ENCODE measurements around the gene ZNF330. TPM values are rescaled to one million over a fixed set of nuclear protein-coding genes. Genes with fewer than 3 reads are reported as not detected.
A peak's percentile ranks its signal among the peaks of the same experiment; 100 is the strongest.
"Not testable (repeated sequence)": the region's sequence is repeated elsewhere in the genome, so short reads cannot be mapped to it uniquely, and the experiment has no call there.

Gene ZNF330
- 10 to 100 TPM; 27.7 to 29.7 TPM for total RNA-seq

DNA sequence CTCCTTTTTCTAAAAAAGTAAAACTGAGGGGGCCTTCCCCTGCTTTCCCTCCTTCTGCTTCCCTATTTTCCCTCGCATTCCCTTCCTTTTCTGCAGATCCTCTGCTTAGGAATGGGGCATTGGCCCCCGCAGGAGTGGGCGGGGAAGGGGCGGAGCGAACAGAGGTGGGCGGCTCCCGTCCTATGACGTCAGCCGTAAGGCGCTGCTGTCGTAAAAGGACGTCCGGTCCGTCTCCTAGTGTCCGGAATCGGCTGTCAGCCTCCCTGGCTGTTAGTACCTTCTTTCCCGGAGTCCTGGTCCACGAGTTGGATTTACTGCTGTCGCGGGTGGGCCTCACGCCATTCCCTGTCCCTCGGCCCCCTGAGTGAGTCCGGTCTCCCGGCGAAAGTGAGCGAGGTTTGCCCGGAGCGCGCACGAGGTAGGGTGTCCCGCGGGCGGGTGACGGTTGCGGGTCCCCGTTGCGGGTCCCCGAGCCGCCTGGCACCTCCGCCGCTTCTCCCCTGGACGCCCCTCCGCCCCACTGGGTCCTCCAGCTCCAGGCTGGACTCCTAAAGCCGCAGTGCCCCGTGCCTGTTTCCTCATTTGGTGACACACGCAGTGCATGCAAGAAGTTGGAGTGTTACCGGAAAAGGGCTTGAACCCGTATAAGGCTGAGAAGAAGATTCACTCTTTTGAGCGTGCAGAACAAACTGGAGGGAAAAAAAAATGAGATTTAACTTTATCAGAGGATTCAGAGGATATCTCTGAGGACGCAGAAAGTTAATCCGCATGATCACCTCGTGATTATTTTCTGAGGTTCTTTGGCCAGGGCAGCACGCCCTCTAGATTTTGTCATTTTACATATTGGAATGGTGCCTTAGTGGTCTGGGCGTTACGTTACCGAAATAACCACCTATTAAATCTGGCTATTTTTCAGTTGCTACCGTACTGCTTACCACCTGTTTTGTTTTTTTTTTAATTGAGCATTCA is at the start of gene ZNF330:
Gene ZNF330, plus strand, starts transcription at position 205 of the 969 bp plus-strand sequence. CDS start 1,477 bp downstream, outside the sequence.
- Histone ChIP-seq H3K27ac (peak within 1 kb of the TSS; percentile 87), H3K36me3 (no peaks in the 10 kb centered on the region), H3K27me3 (no peaks in the 10 kb centered on the region), H3K4me3 (peak within 1 kb of the TSS; percentile 92), H3K4me1 (peaks cover 8% of the 10 kb centered on the region), H3K9me3 (no peaks in the 10 kb centered on the region), H3K9ac (ENCODE audit: low read depth in 2 of 2, low read length in 2 of 2) (peak within 1 kb of the TSS; percentile 85 to 90)
- DNase-seq: peak; percentile 94
- intact Hi-C loops (cut with DNase I): no loop called here
- TF ChIP-seq, protein P1, sequence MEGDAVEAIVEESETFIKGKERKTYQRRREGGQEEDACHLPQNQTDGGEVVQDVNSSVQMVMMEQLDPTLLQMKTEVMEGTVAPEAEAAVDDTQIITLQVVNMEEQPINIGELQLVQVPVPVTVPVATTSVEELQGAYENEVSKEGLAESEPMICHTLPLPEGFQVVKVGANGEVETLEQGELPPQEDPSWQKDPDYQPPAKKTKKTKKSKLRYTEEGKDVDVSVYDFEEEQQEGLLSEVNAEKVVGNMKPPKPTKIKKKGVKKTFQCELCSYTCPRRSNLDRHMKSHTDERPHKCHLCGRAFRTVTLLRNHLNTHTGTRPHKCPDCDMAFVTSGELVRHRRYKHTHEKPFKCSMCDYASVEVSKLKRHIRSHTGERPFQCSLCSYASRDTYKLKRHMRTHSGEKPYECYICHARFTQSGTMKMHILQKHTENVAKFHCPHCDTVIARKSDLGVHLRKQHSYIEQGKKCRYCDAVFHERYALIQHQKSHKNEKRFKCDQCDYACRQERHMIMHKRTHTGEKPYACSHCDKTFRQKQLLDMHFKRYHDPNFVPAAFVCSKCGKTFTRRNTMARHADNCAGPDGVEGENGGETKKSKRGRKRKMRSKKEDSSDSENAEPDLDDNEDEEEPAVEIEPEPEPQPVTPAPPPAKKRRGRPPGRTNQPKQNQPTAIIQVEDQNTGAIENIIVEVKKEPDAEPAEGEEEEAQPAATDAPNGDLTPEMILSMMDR (IDR thresholded peaks at IDR 0.05): no peak

DNA sequence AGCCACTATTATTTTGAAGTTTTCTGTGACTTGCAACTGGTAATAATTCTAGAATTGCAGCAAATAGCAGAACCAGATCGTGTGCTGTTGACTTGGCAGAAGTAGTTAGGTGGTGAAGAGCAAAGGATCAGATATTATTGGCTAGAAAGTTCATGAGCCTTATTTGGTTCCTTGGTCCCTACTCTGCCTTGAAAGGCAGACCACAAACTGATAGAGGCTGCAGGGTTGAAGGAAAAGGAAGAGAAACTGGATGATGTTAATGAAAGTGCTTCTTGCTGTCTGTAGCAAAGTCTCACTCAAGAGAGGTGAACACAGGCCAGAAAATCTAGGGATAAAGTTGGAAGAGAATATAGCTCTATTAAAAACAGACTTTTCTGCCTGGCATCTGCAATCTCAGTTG is 46.2 kb upstream of the ZNF330 start:
- intact Hi-C loops (cut with DNase I): no loop called here
- Histone ChIP-seq H3K36me3 (no peaks in the 10 kb centered on the region), H3K9ac (ENCODE audit: low read depth in 2 of 2, low read length in 2 of 2) (no peak overlapping the region), H3K9me3 (no peaks in the 10 kb centered on the region), H3K4me3 (no peak overlapping the region), H3K27me3 (no peaks in the 10 kb centered on the region), H3K4me1 (no peaks in the 10 kb centered on the region), H3K27ac (no peak overlapping the region)
- TF ChIP-seq, protein P1 (IDR thresholded peaks at IDR 0.05): no peak
- DNase-seq: no peak

DNA sequence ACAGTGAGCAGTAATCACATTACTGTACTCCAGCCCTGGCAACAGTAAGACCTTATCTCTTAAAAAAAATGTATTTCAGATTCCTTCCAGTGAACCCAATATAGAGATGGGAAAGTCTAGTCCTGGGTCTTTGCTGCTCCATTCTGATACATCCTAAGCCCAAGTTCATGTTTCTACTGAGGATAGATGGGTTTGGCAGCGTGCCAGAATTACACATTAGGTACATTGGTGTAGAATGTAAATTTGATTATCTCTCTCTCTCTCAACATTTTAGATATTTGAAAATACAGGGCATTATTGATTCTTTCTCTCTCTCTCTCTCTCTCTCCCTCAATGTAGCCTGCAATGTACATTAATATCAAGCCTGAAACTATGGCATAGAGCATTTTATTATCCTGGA is 43.5 kb upstream of the ZNF330 start:
- intact Hi-C loops (cut with DNase I): no loop called here
- no peak overlapping the region for H3K4me3 ChIP-seq
- no peak overlapping the region for H3K27ac ChIP-seq
- TF ChIP-seq, protein P1 (IDR thresholded peaks at IDR 0.05): no peak
- no peaks in the 10 kb centered on the region for H3K9me3 ChIP-seq
- no peak for DNase-seq
- H3K27me3 ChIP-seq: no peaks in the 10 kb centered on the region
- no peaks in the 10 kb centered on the region for H3K36me3 ChIP-seq
- no peak overlapping the region for H3K9ac ChIP-seq (ENCODE audit: low read depth in 2 of 2, low read length in 2 of 2)
- H3K4me1 ChIP-seq: no peaks in the 10 kb centered on the region

- Histone ChIP-seq H3K36me3 (no peaks in the 10 kb centered on the region), H3K9ac (ENCODE audit: low read depth in 2 of 2, low read length in 2 of 2) (no peak overlapping the region), H3K9me3 (no peaks in the 10 kb centered on the region), H3K27me3 (no peaks in the 10 kb centered on the region), H3K4me1 (no peaks in the 10 kb centered on the region), H3K4me3 (no peak overlapping the region), H3K27ac (no peak overlapping the region)
- intact Hi-C loops (cut with DNase I): no loop called here
- TF ChIP-seq, protein P1 (IDR thresholded peaks at IDR 0.05): no peak
- no peak for DNase-seq
Measured at GRCh38 chr4:141179474-141180373, 41.0 kb upstream of the ZNF330 start.

- no peaks in the 10 kb centered on the region for H3K36me3 ChIP-seq
- H3K9me3 ChIP-seq: no peaks in the 10 kb centered on the region
- H3K27me3 ChIP-seq: no peaks in the 10 kb centered on the region
- no peaks in the 10 kb centered on the region for H3K4me1 ChIP-seq
- intact Hi-C loops (cut with DNase I): no loop called here
- H3K4me3 ChIP-seq: no peak overlapping the region
- TF ChIP-seq, protein P1 (IDR thresholded peaks at IDR 0.05): no peak
- H3K9ac ChIP-seq (ENCODE audit: low read depth in 2 of 2, low read length in 2 of 2): no peak overlapping the region
- no peak overlapping the region for H3K27ac ChIP-seq
- DNase-seq: no peak
Measured at GRCh38 chr4:141180991-141181761, 39.5 kb upstream of the ZNF330 start.

- H3K9ac ChIP-seq (ENCODE audit: low read depth in 2 of 2, low read length in 2 of 2); H3K9me3 ChIP-seq; intact Hi-C loops (cut with DNase I); H3K27me3 ChIP-seq; DNase-seq; H3K4me1 ChIP-seq; H3K4me3 ChIP-seq; H3K36me3 ChIP-seq; H3K27ac ChIP-seq: not testable (repeated sequence)
Measured at GRCh38 chr4:141183491-141183890, 37.2 kb upstream of the ZNF330 start.
